ENCODE data around the gene FCRL5. TPM values are rescaled to one million over a fixed set of nuclear protein-coding genes. Genes with fewer than 3 reads are reported as not detected.
"Not testable (repeated sequence)": the region's sequence is repeated elsewhere in the genome, so short reads cannot be mapped to it uniquely, and the experiment has no call there.

FCRL5 gene
- not detected in 2 replicates for total RNA-seq

GRCh38 chr1:157551694-157552693, at the start of gene FCRL5:
TSS of gene FCRL5 (minus strand) at chr1:157552515. CDS start at chr1:157552362, 153 bp downstream.
- intact Hi-C loops (cut with micrococcal nuclease): no loop called here

- intact Hi-C loops (cut with micrococcal nuclease): no loop called here
Measured at GRCh38 chr1:157600236-157600635, 47.9 kb upstream of the FCRL5 start.

- intact Hi-C loops (cut with micrococcal nuclease): no loop called here
Measured at GRCh38 chr1:157597959-157598667, 45.8 kb upstream of the FCRL5 start, which contains the start of gene FCRL4. TSS of gene FCRL4 (minus strand) at chr1:157598085. CDS start at chr1:157597944, 141 bp downstream.

- intact Hi-C loops (cut with micrococcal nuclease): no loop called here
Measured at GRCh38 chr1:157596384-157596783, 44.1 kb upstream of the FCRL5 start.

- intact Hi-C loops (cut with micrococcal nuclease): no loop called here
Measured at GRCh38 chr1:157595356-157595755, 43.0 kb upstream of the FCRL5 start.

GRCh38 chr1:157585984-157586383, 33.7 kb upstream of the FCRL5 start:
- intact Hi-C loops (cut with micrococcal nuclease): loop anchor here (10.0 kb wide), 1 partner anchor 109 kb away; no protein-coding TSS in a partner anchor

- intact Hi-C loops (cut with micrococcal nuclease): loop anchor here (10.0 kb wide), 1 partner anchor 110 kb away; no protein-coding TSS in a partner anchor
Measured at GRCh38 chr1:157584503-157584902, 32.2 kb upstream of the FCRL5 start.

- intact Hi-C loops (cut with micrococcal nuclease): loop anchor here (1.0 to 10.0 kb wide), 3 partner anchors 45 to 544 kb away; no protein-coding TSS in a partner anchor
Measured at GRCh38 chr1:157580828-157581210, 28.5 kb upstream of the FCRL5 start.

GRCh38 chr1:157580179-157580827, 28.0 kb upstream of the FCRL5 start:
- intact Hi-C loops (cut with micrococcal nuclease): loop anchor here (1.0 to 10.0 kb wide), 3 partner anchors 46 to 545 kb away; no protein-coding TSS in a partner anchor

GRCh38 chr1:157577420-157577819, 25.1 kb upstream of the FCRL5 start:
- intact Hi-C loops (cut with micrococcal nuclease): no loop called here

GRCh38 chr1:157575744-157576143, 23.4 kb upstream of the FCRL5 start:
- intact Hi-C loops (cut with micrococcal nuclease): no loop called here

GRCh38 chr1:157574836-157575235, 22.5 kb upstream of the FCRL5 start:
- intact Hi-C loops (cut with micrococcal nuclease): no loop called here

GRCh38 chr1:157566484-157567300, 14.4 kb upstream of the FCRL5 start:
- intact Hi-C loops (cut with micrococcal nuclease): no loop called here

GRCh38 chr1:157562515-157562914, 10.2 kb upstream of the FCRL5 start:
- intact Hi-C loops (cut with micrococcal nuclease): no loop called here

- intact Hi-C loops (cut with micrococcal nuclease): no loop called here
Measured at GRCh38 chr1:157558119-157558518, 5.8 kb upstream of the FCRL5 start.

GRCh38 chr1:157548081-157548480, 4.2 kb downstream of the FCRL5 start:
- intact Hi-C loops (cut with micrococcal nuclease): not testable (repeated sequence)

GRCh38 chr1:157542676-157543075, 9.6 kb downstream of the FCRL5 start:
- intact Hi-C loops (cut with micrococcal nuclease): no loop called here

GRCh38 chr1:157540852-157541251, 11.5 kb downstream of the FCRL5 start:
- intact Hi-C loops (cut with micrococcal nuclease): no loop called here

GRCh38 chr1:157540160-157540748, 12.1 kb downstream of the FCRL5 start:
- intact Hi-C loops (cut with micrococcal nuclease): no loop called here

- intact Hi-C loops (cut with micrococcal nuclease): no loop called here
Measured at GRCh38 chr1:157539568-157539967, 12.7 kb downstream of the FCRL5 start.

Measured in T-helper 1 cell treated with Interleukin-12 subunit alpha and Interleukin-12 subunit beta and Interleukin-4 antibody, amounts not matched to agents 30 ng/mL and 1 ng/mL, for 36 hours (primary cell).